ENCODE data around the gene B4GALT5.

B4GALT5 gene

DNA sequence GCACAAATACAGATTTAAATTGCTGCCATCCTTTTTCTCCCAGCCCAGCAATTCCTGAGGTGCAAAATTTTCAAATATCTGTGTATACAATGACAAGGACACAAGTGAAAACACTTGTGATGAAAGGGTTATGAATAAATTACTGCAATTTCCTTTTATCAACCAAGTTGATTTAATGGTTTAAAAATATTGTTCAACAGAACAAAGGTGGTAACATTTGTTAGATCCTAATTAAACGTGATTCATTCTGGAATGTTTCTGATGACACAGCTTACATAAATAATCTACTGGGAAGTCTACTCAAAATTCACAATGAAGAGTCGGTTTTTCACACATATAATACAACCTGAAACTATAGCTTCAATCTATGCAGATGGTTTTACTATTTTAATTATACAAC, 17.1 kb downstream of the B4GALT5 start:
- TF ChIP-seq, protein P1, sequence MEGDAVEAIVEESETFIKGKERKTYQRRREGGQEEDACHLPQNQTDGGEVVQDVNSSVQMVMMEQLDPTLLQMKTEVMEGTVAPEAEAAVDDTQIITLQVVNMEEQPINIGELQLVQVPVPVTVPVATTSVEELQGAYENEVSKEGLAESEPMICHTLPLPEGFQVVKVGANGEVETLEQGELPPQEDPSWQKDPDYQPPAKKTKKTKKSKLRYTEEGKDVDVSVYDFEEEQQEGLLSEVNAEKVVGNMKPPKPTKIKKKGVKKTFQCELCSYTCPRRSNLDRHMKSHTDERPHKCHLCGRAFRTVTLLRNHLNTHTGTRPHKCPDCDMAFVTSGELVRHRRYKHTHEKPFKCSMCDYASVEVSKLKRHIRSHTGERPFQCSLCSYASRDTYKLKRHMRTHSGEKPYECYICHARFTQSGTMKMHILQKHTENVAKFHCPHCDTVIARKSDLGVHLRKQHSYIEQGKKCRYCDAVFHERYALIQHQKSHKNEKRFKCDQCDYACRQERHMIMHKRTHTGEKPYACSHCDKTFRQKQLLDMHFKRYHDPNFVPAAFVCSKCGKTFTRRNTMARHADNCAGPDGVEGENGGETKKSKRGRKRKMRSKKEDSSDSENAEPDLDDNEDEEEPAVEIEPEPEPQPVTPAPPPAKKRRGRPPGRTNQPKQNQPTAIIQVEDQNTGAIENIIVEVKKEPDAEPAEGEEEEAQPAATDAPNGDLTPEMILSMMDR (IDR thresholded peaks at IDR 0.05; ENCODE audit: low read depth, low read length), result no peak
- Histone ChIP-seq H3K9me3 (ENCODE audit: insufficient read depth, low read length) (no peaks in the 10 kb centered on the region), H3K79me2 (ENCODE audit: low read length) (peaks cover 97% of the 10 kb centered on the region), H3K4me3 (ENCODE audit: low read length) (peak overlapping the region; percentile 69), H2AFZ (ENCODE audit: low read depth, low read length) (no peak overlapping the region), H3K4me1 (ENCODE audit: low read length) (peaks cover 97% of the 10 kb centered on the region), H3K4me2 (ENCODE audit: low read length) (peak overlapping the region; percentile 80), H3K27me3 (ENCODE audit: low read depth, low read length) (no peaks in the 10 kb centered on the region), H3K36me3 (replicated peaks; ENCODE audit: low read depth, low read length) (peaks cover 13% of the 10 kb centered on the region), H3K27ac (ENCODE audit: low read length) (peak overlapping the region; percentile 91), H4K20me1 (ENCODE audit: insufficient read depth, low read length) (peaks cover 60% of the 10 kb centered on the region), H3K9ac (ENCODE audit: low read length) (peak overlapping the region; percentile 75)

DNA sequence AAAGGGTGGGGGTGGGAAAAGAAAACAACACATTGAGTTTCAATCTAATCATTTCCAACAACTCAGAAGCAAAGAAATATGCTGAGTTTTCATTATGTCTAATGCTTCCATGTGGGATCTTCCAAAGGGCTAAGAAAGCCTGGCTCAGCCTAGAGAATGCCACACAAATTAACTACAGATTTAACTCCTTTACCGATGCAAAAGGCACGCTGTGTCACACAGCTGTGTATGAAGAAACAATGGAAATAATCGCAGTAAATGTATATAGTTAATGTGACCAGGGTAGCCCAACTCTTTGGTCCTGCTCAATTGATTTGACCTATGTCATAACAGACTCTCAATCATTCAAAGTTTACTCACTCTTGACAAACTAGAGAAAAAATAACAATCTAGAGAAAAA, 17.8 kb downstream of the B4GALT5 start:
- H3K4me1 ChIP-seq (ENCODE audit: low read length), result peaks cover 97% of the 10 kb centered on the region
- no peaks in the 10 kb centered on the region for H3K27me3 ChIP-seq (ENCODE audit: low read depth, low read length)
- TF ChIP-seq, protein P1 (IDR thresholded peaks at IDR 0.05; ENCODE audit: low read depth, low read length), result no peak
- TF ChIP-seq EZH2phosphoT487 (IDR thresholded peaks at IDR 0.05; ENCODE audit: low read depth), result no peak
- H2AFZ ChIP-seq (ENCODE audit: low read depth, low read length), result no peak overlapping the region
- peak overlapping the region; percentile 0; the same call in 1 of the 2 replicates for H3K4me2 ChIP-seq (ENCODE audit: low read length)
- peaks cover 68% of the 10 kb centered on the region for H4K20me1 ChIP-seq (ENCODE audit: insufficient read depth, low read length)
- H3K27ac ChIP-seq (ENCODE audit: low read length), result no peak overlapping the region
- no peaks in the 10 kb centered on the region for H3K9me3 ChIP-seq (ENCODE audit: insufficient read depth, low read length)
- H3K79me2 ChIP-seq (ENCODE audit: low read length), result peaks cover 97% of the 10 kb centered on the region
- no peak overlapping the region for H3K4me3 ChIP-seq (ENCODE audit: low read length)
- H3K9ac ChIP-seq (ENCODE audit: low read length), result no peak overlapping the region
- peaks cover 13% of the 10 kb centered on the region for H3K36me3 ChIP-seq (replicated peaks; ENCODE audit: low read depth, low read length)

DNA sequence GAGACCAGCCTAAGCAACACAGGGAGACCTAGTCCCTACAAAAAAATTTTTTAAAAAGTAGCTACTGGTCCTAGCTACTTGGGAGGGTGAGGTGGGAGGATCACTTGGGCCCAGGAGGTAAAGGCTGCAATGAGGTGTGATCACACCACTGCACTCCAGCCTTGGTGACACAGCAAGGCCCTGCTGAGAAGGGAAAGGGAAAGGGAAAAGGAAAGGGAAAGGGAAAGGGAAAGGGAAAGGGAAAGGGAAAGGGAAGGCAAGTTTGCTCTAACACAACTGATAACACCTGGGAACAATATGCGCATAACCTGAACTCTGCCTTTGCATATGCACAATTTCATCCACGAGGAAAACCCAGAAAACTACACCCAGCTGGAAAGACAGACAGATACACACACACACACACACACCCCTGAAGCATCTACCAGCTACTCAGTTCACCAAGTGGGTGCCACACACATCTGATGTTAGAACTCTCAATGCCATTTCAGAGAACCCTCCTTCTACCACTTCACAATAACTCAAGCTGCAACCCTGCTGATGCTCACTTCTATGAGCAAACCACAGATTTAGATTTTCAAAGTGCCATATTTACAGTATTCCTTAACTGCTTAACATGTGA, 19.1 kb downstream of the B4GALT5 start:
- Histone ChIP-seq H3K36me3 (replicated peaks; ENCODE audit: low read depth, low read length) (peaks cover 13% of the 10 kb centered on the region), H3K27ac (ENCODE audit: low read length) (peak overlapping the region; percentile 11; the same call in 1 of the 2 replicates), H3K9ac (ENCODE audit: low read length) (peak overlapping the region; percentile 13; the same call in 1 of the 2 replicates), H3K79me2 (ENCODE audit: low read length) (peaks cover 97% of the 10 kb centered on the region), H3K4me1 (ENCODE audit: low read length) (peaks cover 92% of the 10 kb centered on the region), H3K27me3 (ENCODE audit: low read depth, low read length) (no peaks in the 10 kb centered on the region), H4K20me1 (ENCODE audit: insufficient read depth, low read length) (peaks cover 79% of the 10 kb centered on the region), H3K4me2 (ENCODE audit: low read length) (peak overlapping the region; percentile 51), H2AFZ (ENCODE audit: low read depth, low read length) (no peak overlapping the region), H3K4me3 (ENCODE audit: low read length) (peak overlapping the region; percentile 14; the same call in 1 of the 2 replicates), H3K9me3 (ENCODE audit: insufficient read depth, low read length) (no peaks in the 10 kb centered on the region)
- TF ChIP-seq EZH2phosphoT487 (IDR thresholded peaks at IDR 0.05; ENCODE audit: low read depth), result no peak
- TF ChIP-seq, protein P1 (IDR thresholded peaks at IDR 0.05; ENCODE audit: low read depth, low read length), result no peak

DNA sequence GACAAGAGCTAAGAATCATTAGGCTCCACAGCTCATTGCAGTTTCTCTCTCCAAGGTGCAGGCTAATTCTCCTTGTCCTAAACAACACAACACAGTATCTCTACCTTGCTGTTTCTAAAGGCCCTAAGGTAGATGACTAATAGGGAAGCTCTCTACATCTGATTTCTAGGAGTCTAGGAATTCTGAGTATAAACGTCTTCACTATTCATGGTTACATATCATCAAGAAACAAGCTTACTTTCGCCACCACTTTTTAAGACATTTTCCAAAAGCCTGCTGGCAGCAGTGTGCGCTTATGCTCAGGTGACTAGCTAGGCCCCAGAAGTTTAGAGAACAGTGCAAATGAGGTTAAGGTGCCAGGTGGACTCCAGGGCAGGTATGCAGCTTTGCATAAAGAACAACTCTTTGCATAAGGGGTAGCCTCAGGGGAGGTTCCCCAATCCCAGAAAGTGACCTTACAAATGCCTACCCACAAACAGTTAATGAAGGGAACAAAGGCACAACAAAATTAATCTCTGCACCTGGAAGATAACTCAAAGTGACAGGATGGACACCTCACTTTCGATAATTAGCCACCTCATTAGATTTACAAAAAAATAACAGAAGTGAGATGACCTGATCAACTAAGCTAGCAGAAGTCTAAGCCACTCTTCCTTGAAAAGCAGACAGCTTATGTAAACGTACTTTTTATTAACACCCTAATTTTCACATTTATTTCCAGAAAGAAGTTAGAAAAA, 20.1 kb downstream of the B4GALT5 start:
- Histone ChIP-seq H3K4me2 (ENCODE audit: low read length) (peak overlapping the region; percentile 51), H3K27ac (ENCODE audit: low read length) (peak overlapping the region; percentile 11; the same call in 1 of the 2 replicates), H4K20me1 (ENCODE audit: insufficient read depth, low read length) (peaks cover 89% of the 10 kb centered on the region), H3K9me3 (ENCODE audit: insufficient read depth, low read length) (no peaks in the 10 kb centered on the region), H3K27me3 (ENCODE audit: low read depth, low read length) (no peaks in the 10 kb centered on the region), H3K9ac (ENCODE audit: low read length) (peak overlapping the region; percentile 13; the same call in 1 of the 2 replicates), H3K79me2 (ENCODE audit: low read length) (peaks cover 100% of the 10 kb centered on the region), H3K4me1 (ENCODE audit: low read length) (peaks cover 91% of the 10 kb centered on the region), H2AFZ (ENCODE audit: low read depth, low read length) (no peak overlapping the region), H3K36me3 (replicated peaks; ENCODE audit: low read depth, low read length) (peaks cover 13% of the 10 kb centered on the region), H3K4me3 (ENCODE audit: low read length) (peak overlapping the region; percentile 14; the same call in 1 of the 2 replicates)
- no peak for TF ChIP-seq EZH2phosphoT487 (IDR thresholded peaks at IDR 0.05; ENCODE audit: low read depth)
- TF ChIP-seq, protein P1 (IDR thresholded peaks at IDR 0.05; ENCODE audit: low read depth, low read length), result no peak

Data from OCI-LY3 (cell line).